ENCODE results near the gene DNAH10.

The DNAH10 gene

GRCh38 chr12:123971770-123972456 lies 209.8 kb downstream of the DNAH10 start:
- TF ChIP-seq ZFP30 (CRISPR knock-in tag; IDR thresholded peaks at IDR 0.05) (no peak), PATZ1 (CRISPR knock-in tag; IDR thresholded peaks at IDR 0.05; ENCODE audit: borderline replicate concordance) (no peak), RARB (CRISPR knock-in tag; IDR thresholded peaks at IDR 0.05) (no peak), TCF4 (CRISPR knock-in tag; IDR thresholded peaks at IDR 0.05; ENCODE audit: borderline replicate concordance) (no peak), ZNF565 (CRISPR knock-in tag; conservative IDR thresholded peaks at IDR 0.05; ENCODE audit: low read depth) (no peak), TSHZ2 (CRISPR knock-in tag; IDR thresholded peaks at IDR 0.05) (no peak), POU6F1 (CRISPR knock-in tag; IDR thresholded peaks at IDR 0.05; ENCODE audit: borderline replicate concordance, low read depth) (no peak), CREB5 (CRISPR knock-in tag; IDR thresholded peaks at IDR 0.05; ENCODE audit: low read depth) (no peak), OSR1 (CRISPR knock-in tag; IDR thresholded peaks at IDR 0.05) (no peak), BACH2 (CRISPR knock-in tag; IDR thresholded peaks at IDR 0.05; ENCODE audit: borderline replicate concordance) (no peak), SNAI2 (CRISPR knock-in tag; IDR thresholded peaks at IDR 0.05) (no peak)
- ATAC-seq = peak; percentile 57

- peak; percentile 81 for ATAC-seq
- TF ChIP-seq ZFP3 (CRISPR knock-in tag; IDR thresholded peaks at IDR 0.05) (no peak), TSHZ2 (CRISPR knock-in tag; IDR thresholded peaks at IDR 0.05) (no peak), ZC3H10 (CRISPR knock-in tag; IDR thresholded peaks at IDR 0.05) (no peak), RARB (CRISPR knock-in tag; IDR thresholded peaks at IDR 0.05) (no peak), ZFP30 (CRISPR knock-in tag; IDR thresholded peaks at IDR 0.05) (no peak), CSDC2 (CRISPR knock-in tag; IDR thresholded peaks at IDR 0.05) (no peak), ZNF565 (CRISPR knock-in tag; conservative IDR thresholded peaks at IDR 0.05; ENCODE audit: low read depth) (no peak), CREB5 (CRISPR knock-in tag; IDR thresholded peaks at IDR 0.05; ENCODE audit: low read depth) (no peak), TOX (CRISPR knock-in tag; IDR thresholded peaks at IDR 0.05; ENCODE audit: borderline replicate concordance) (no peak), ISL1 (CRISPR knock-in tag; IDR thresholded peaks at IDR 0.05) (no peak), ZNF70 (CRISPR knock-in tag; IDR thresholded peaks at IDR 0.05) (no peak), BACH2 (CRISPR knock-in tag; IDR thresholded peaks at IDR 0.05; ENCODE audit: borderline replicate concordance) (no peak)
Measured at GRCh38 chr12:123972457-123973401, 210.6 kb downstream of the DNAH10 start, which contains the start of the genes CCDC92 and ZNF664. Gene CCDC92 (minus strand): TSS chr12:123972831. CDS start chr12:123944305, 28,526 bp downstream. Gene ZNF664 (plus strand): TSS chr12:123973215. CDS start chr12:124012145, 38,930 bp downstream.
